Thoracic aorta (tissue), 2 donors: ENCODE results near the gene VIM. TPM values are rescaled to one million over a fixed set of nuclear protein-coding genes. Genes with fewer than 3 reads are reported as not detected.

Experiments used
- ATAC-seq: fragments of 150-250 bp; one replicate; pipeline ENCODE4 v1.8.0; 2017; ENCODE audit warnings: low read depth; ENCODE audit not compliant: insufficient number of reproducible peaks, low FRiP score
- DNase-seq: peaks from one replicate; pipeline ENCODE4 v3.0.0-alpha.2; 2020; ENCODE audit warnings: low spot score
- H3K27ac ChIP-seq, 2 donors: fragments of 200-600 bp; sonication (generic); 1 replicate in 1 of 2; 2 replicates in 1 of 2; pipeline ENCODE4 v1.5.1; 2016; ENCODE audit warnings: mild to moderate bottlenecking in 2 of 2, moderate library complexity in 2 of 2
- H3K27me3 ChIP-seq: fragments of 200-600 bp; sonication (generic); replicated peaks from 2 replicates; pipeline ENCODE4 v1.6.0; 2016; ENCODE audit warnings: mild to moderate bottlenecking; ENCODE audit not compliant: insufficient read depth
- H3K36me3 ChIP-seq: fragments of 200-600 bp; sonication (generic); one replicate; pipeline ENCODE4 v1.5.1; 2016
- H3K4me1 ChIP-seq, 2 donors: fragments of 200-600 bp; sonication (generic); 1 replicate in 1 of 2; 2 replicates in 1 of 2; pipeline versions ENCODE4 v1.5.1 to v1.6.0; 2016; ENCODE audit warnings: low read depth in 2 of 2, mild to moderate bottlenecking in 1 of 2; ENCODE audit not compliant: control insufficient read depth in 1 of 2
- H3K4me3 ChIP-seq: fragments of 200-600 bp; sonication (generic); 2 replicates; pipeline ENCODE4 v1.5.1; 2016; ENCODE audit warnings: mild to moderate bottlenecking
- H3K9me3 ChIP-seq: fragments of 200-600 bp; sonication (generic); 2 replicates; pipeline ENCODE4 v1.5.1; 2016
- CTCF ChIP-seq: fragments of 200-600 bp; sonication (generic); IDR thresholded peaks from one replicate; pipeline ENCODE4 v1.5.1; 2019; ENCODE audit warnings: antibody characterized with exemption
- total RNA-seq, 2 donors: library from RNA; depleted of rRNA; stranded (reverse); fragments of >200 nt; gene quantifications; one replicate each; pipeline versions ENCODE4 v1.1.0 to v1.2.3, GENCODE V29; 2016

Gene VIM
- total RNA-seq, 2 donors from 2014 or later = 5,884 to 8,033 TPM

DNA sequence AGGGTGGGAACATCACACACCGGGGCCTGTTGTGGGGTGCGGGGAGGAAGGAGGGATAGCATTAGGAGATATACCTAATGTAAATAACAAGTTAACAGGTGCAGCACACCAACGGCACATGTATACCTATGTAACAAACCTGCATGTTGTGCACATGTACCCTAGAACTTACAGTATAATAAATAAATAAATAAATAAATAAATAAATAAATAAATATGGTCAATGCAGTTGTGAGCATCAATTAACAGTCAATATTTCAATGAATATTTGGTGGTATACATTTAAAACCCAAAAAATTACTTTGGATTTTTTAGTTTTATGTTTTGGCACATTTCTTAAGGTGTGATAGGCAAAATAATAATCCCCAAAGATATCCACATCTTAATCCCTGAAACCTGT, 42.2 kb upstream of the VIM start:
- no peak for ATAC-seq
- TF ChIP-seq CTCF = no peak

GRCh38 chr10:17188644-17189172, 39.3 kb upstream of the VIM start:
- Histone ChIP-seq H3K9me3 (no peaks in the 10 kb centered on the region), H3K27ac (no peak overlapping the region), H3K36me3 (no peaks in the 10 kb centered on the region), H3K4me3 (no peak overlapping the region), H3K4me1 (peaks cover 4 to 18% of the 10 kb centered on the region in 2 donors), H3K27me3 (no peaks in the 10 kb centered on the region)
- ATAC-seq = no peak
- TF ChIP-seq CTCF = no peak
- DNase-seq = no peak

More for the DNA sequence above, 42.2 kb upstream of the VIM start:
- no peaks in the 10 kb centered on the region for H3K36me3 ChIP-seq
- DNase-seq = no peak
- H3K9me3 ChIP-seq = no peaks in the 10 kb centered on the region
- H3K4me3 ChIP-seq = no peak overlapping the region
- no peak overlapping the region for H3K27ac ChIP-seq
- peaks cover 3 to 21% of the 10 kb centered on the region in 2 donors for H3K4me1 ChIP-seq
- H3K27me3 ChIP-seq = no peaks in the 10 kb centered on the region

DNA sequence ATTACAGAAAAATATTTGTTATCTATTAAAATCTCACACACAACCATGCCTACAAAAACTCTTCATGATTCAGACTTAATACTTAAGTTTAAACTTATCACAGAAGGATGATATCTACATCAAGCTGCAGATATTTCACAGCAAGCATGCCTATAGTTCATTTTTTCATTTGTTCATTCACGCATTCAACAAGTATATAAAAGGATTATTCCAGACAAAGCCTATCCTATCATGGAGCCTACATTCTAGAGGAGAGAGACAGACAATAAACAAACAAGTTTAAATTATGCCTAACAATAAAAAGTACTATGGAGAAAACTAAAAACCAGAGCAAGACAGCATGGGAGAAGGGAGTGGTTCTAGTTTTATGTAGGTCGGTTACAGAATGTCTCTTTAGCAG, 37.4 kb upstream of the VIM start:
- H3K36me3 ChIP-seq = no peaks in the 10 kb centered on the region
- no peak for TF ChIP-seq CTCF
- no peaks in the 10 kb centered on the region for H3K9me3 ChIP-seq
- H3K4me1 ChIP-seq = peaks cover 4 to 20% of the 10 kb centered on the region in 2 donors
- no peak for DNase-seq
- no peaks in the 10 kb centered on the region for H3K27me3 ChIP-seq
- H3K4me3 ChIP-seq = no peak overlapping the region
- H3K27ac ChIP-seq = peak overlapping the region; percentile 36 to 56
- no peak for ATAC-seq

DNA sequence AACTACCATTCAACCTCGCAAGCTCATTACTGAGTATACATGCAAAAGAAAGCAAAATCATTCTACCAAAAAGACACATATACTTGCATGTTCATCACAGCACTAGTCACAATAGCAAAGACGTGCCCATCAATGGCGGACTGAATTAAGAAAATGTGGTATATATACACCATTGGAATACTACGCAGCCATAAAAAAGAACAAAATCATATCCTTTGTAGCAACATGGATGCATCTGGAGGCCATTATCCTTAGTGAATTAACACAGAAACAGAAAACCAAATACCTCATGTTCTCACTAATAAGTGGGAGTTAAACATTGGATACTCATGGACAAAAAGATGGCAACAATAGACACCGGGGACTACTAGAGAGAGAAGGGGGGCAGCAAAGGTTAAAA, 33.0 kb upstream of the VIM start:
- Histone ChIP-seq H3K9me3 (no peaks in the 10 kb centered on the region), H3K4me1 (peaks cover 15 to 41% of the 10 kb centered on the region in 2 donors), H3K27me3 (no peaks in the 10 kb centered on the region), H3K36me3 (no peaks in the 10 kb centered on the region), H3K4me3 (no peak overlapping the region), H3K27ac (peak overlapping the region; percentile 2 to 99)
- ATAC-seq = no peak
- TF ChIP-seq CTCF = no peak
- DNase-seq = no peak

GRCh38 chr10:17196045-17196444, 32.0 kb upstream of the VIM start:
- ATAC-seq = no peak
- no peak for TF ChIP-seq CTCF
- no peaks in the 10 kb centered on the region for H3K27me3 ChIP-seq
- no peaks in the 10 kb centered on the region for H3K36me3 ChIP-seq
- peaks cover 11 to 35% of the 10 kb centered on the region in 2 donors for H3K4me1 ChIP-seq
- peak overlapping the region; percentile 26 for H3K4me3 ChIP-seq
- H3K27ac ChIP-seq = peak overlapping the region; percentile 2 to 99
- DNase-seq = no peak
- H3K9me3 ChIP-seq = no peaks in the 10 kb centered on the region
